GM06990 (cell line): ENCODE results near the gene PRPF18.
A peak's percentile ranks its signal among the peaks of the same experiment; 100 is the strongest.

Experiments used
- DNase-seq: peaks from one replicate; pipeline ENCODE4 v3.0.0-alpha.2; 2011; ENCODE audit not compliant: insufficient read length; ENCODE audit errors: extremely low read depth
- H3K27me3 ChIP-seq: replicated peaks from 2 replicates; pipeline ENCODE4 v1.6.0; 2011; ENCODE audit warnings: low read length; ENCODE audit not compliant: control insufficient read depth, insufficient read depth
- H3K36me3 ChIP-seq: 2 replicates; pipeline ENCODE4 v1.5.1; 2011; ENCODE audit warnings: low read length; ENCODE audit not compliant: control insufficient read depth, insufficient read depth
- H3K4me3 ChIP-seq: replicated peaks from 2 replicates; pipeline ENCODE4 v1.5.1; 2011; ENCODE audit warnings: low read depth, mild to moderate bottlenecking, control low read depth, low read length
- CTCF ChIP-seq: IDR thresholded peaks from 2 replicates; pipeline ENCODE4 v1.5.1; 2011; ENCODE audit warnings: low read length, control low read depth, mild to moderate bottlenecking, inconsistent platforms; ENCODE audit not compliant: insufficient read depth, poor library complexity, severe bottlenecking

Gene PRPF18

GRCh38 chr10:13571541-13571940 is 15.2 kb upstream of the PRPF18 start:
- Histone ChIP-seq H3K27me3 (no peaks in the 10 kb centered on the region), H3K36me3 (no peaks in the 10 kb centered on the region)
- TF ChIP-seq CTCF: no peak

GRCh38 chr10:13573960-13574359 is 12.8 kb upstream of the PRPF18 start:
- Histone ChIP-seq H3K36me3 (no peaks in the 10 kb centered on the region), H3K4me3 (no peak overlapping the region), H3K27me3 (no peaks in the 10 kb centered on the region)
- DNase-seq: no peak
- TF ChIP-seq CTCF: no peak

More at GRCh38 chr10:13571541-13571940, 15.2 kb upstream of the PRPF18 start:
- DNase-seq: no peak
- no peak overlapping the region for H3K4me3 ChIP-seq

GRCh38 chr10:13585195-13585751 is 1.5 kb upstream of the PRPF18 start:
- DNase-seq: no peak
- no peak overlapping the region for H3K4me3 ChIP-seq
- no peak for TF ChIP-seq CTCF
- H3K36me3 ChIP-seq: no peaks in the 10 kb centered on the region
- H3K27me3 ChIP-seq: no peaks in the 10 kb centered on the region; the same call in 1 of the 2 replicates

- no peak overlapping the region for H3K4me3 ChIP-seq
- no peaks in the 10 kb centered on the region for H3K36me3 ChIP-seq
- no peaks in the 10 kb centered on the region for H3K27me3 ChIP-seq
- no peak for DNase-seq
- TF ChIP-seq CTCF: no peak
Measured at GRCh38 chr10:13585943-13586342, 822 bp upstream of the PRPF18 start.

GRCh38 chr10:13587391-13587790 is 626 bp downstream of the PRPF18 start:
- peak; percentile 9 for DNase-seq
- Histone ChIP-seq H3K36me3 (peaks cover 3% of the 10 kb centered on the region), H3K4me3 (peak overlapping the region; percentile 99), H3K27me3 (no peaks in the 10 kb centered on the region)
- no peak for TF ChIP-seq CTCF

- Histone ChIP-seq H3K4me3 (no peak overlapping the region), H3K36me3 (peaks cover 3% of the 10 kb centered on the region), H3K27me3 (no peaks in the 10 kb centered on the region)
- TF ChIP-seq CTCF: peak; percentile 14
- no peak for DNase-seq
Measured at GRCh38 chr10:13589316-13589715, 2.6 kb downstream of the PRPF18 start.
